SU-DHL-6 (cell line): ENCODE data around the gene GBF1.
A peak's percentile ranks its signal among the peaks of the same experiment; 100 is the strongest.
"Not testable (repeated sequence)": the region's sequence is repeated elsewhere in the genome, so short reads cannot be mapped to it uniquely, and the experiment has no call there.

Experiments
- H2AFZ ChIP-seq: fragments of 200-600 bp; sonication (generic); 2 replicates; pipeline ENCODE4 v1.6.1; 2014; ENCODE audit warnings: low read depth, mild to moderate bottlenecking, moderate library complexity, mixed read lengths, antibody characterized with exemption, low read length; ENCODE audit not compliant: severe bottlenecking
- H3F3A ChIP-seq: fragments of 200-600 bp; shearing (Covaris generic); 2 replicates; pipeline ENCODE4 v1.6.0; 2016; ENCODE audit warnings: antibody characterized with exemption, mild to moderate bottlenecking; ENCODE audit not compliant: insufficient read depth
- H3K27ac ChIP-seq: fragments of 200-600 bp; sonication (generic); 2 replicates; pipeline ENCODE4 v1.5.1; 2016; ENCODE audit warnings: low read depth, mild to moderate bottlenecking, low read length, moderate library complexity, mixed read lengths
- H3K27me3 ChIP-seq: fragments of 200-600 bp; sonication (generic), shearing (Covaris generic); 2 replicates; pipeline ENCODE4 v1.6.0; 2014; ENCODE audit warnings: mild to moderate bottlenecking, low read length
- H3K36me3 ChIP-seq: fragments of 200-600 bp; sonication (generic); 2 replicates; pipeline ENCODE4 v1.6.1; 2014; ENCODE audit warnings: mild to moderate bottlenecking, low read length, mixed read lengths
- H3K4me2 ChIP-seq: fragments of 300-600, 200-600 bp; shearing (Covaris generic), sonication (generic); 2 replicates; pipeline ENCODE4 v1.6.0; 2014; ENCODE audit warnings: low read length, low read depth, mild to moderate bottlenecking; ENCODE audit not compliant: poor library complexity, severe bottlenecking
- H3K4me3 ChIP-seq: fragments of 200-600 bp; sonication (generic); 2 replicates; pipeline ENCODE4 v1.5.1; 2014; ENCODE audit warnings: antibody characterized with exemption, low read length, mild to moderate bottlenecking, mixed read lengths; ENCODE audit not compliant: insufficient read depth, poor library complexity, severe bottlenecking
- H3K79me2 ChIP-seq: fragments of 200-600 bp; sonication (generic); 2 replicates; pipeline ENCODE4 v1.6.1; 2014; ENCODE audit warnings: mild to moderate bottlenecking, low read length, moderate library complexity; ENCODE audit not compliant: insufficient read depth
- H3K9ac ChIP-seq: fragments of 200-600 bp; sonication (generic); 2 replicates; pipeline ENCODE4 v1.7.0; 2014; ENCODE audit warnings: mild to moderate bottlenecking, low read length
- H3K9me2 ChIP-seq: fragments of 200-600 bp; sonication (generic); replicated peaks from 2 replicates; pipeline ENCODE4 v1.6.1; 2014; ENCODE audit warnings: low read length; ENCODE audit not compliant: insufficient read depth
- H3K9me3 ChIP-seq: fragments of 200-600 bp; sonication (generic); 2 replicates; pipeline ENCODE4 v1.6.1; 2014; ENCODE audit warnings: low read length, mixed read lengths; ENCODE audit not compliant: insufficient read depth
- H4K20me1 ChIP-seq: fragments of 200-600 bp; sonication (generic); 2 replicates; pipeline ENCODE4 v1.6.1; 2014; ENCODE audit warnings: low read depth, mild to moderate bottlenecking, antibody characterized with exemption, low read length, moderate library complexity, mixed read lengths
- CTCF ChIP-seq: fragments of 200-600 bp; sonication (generic); IDR thresholded peaks from one replicate; pipeline ENCODE4 v1.5.1; 2017; ENCODE audit warnings: antibody characterized with exemption, mild to moderate bottlenecking, low read length, moderate library complexity; ENCODE audit not compliant: insufficient read depth, poor library complexity, severe bottlenecking
- EZH2phosphoT487 ChIP-seq: fragments of 200-600 bp; sonication (generic), shearing (Covaris generic); conservative IDR thresholded peaks from 2 replicates; pipeline ENCODE4 v1.6.1; 2018; ENCODE audit warnings: mild to moderate bottlenecking, antibody characterized with exemption, low read length, moderate library complexity, mixed read lengths

GBF1 gene

GRCh38 chr10:102243309-102243708 lies 2.0 kb upstream of the GBF1 start:
- TF ChIP-seq EZH2phosphoT487 (no peak), CTCF (no peak)
- Histone ChIP-seq H3K27me3 (no peaks in the 10 kb centered on the region), H3K36me3 (no peaks in the 10 kb centered on the region), H3K9me3 (no peaks in the 10 kb centered on the region), H3K27ac (no peak overlapping the region), H3K4me3 (no peak overlapping the region), H4K20me1 (peaks cover 13% of the 10 kb centered on the region; the same call in 1 of the 2 replicates), H2AFZ (no peak overlapping the region), H3K4me2 (no peak overlapping the region), H3F3A (no peaks in the 10 kb centered on the region), H3K9ac (no peak overlapping the region), H3K79me2 (peaks cover 29% of the 10 kb centered on the region), H3K9me2 (no peaks in the 10 kb centered on the region)

- H3K9ac ChIP-seq = peak overlapping the region; percentile 74
- H3K79me2 ChIP-seq = peaks cover 55% of the 10 kb centered on the region
- peak overlapping the region; percentile 81 for H3K4me2 ChIP-seq
- peak overlapping the region; percentile 79 for H3K4me3 ChIP-seq
- TF ChIP-seq CTCF (no peak), EZH2phosphoT487 (no peak)
- H3K9me2 ChIP-seq = no peaks in the 10 kb centered on the region
- H3K9me3 ChIP-seq = no peaks in the 10 kb centered on the region
- H3K27ac ChIP-seq = peak overlapping the region; percentile 25; the same call in 1 of the 2 replicates
- no peaks in the 10 kb centered on the region for H3F3A ChIP-seq
- H3K36me3 ChIP-seq = no peaks in the 10 kb centered on the region
- peaks cover 13% of the 10 kb centered on the region; the same call in 1 of the 2 replicates for H4K20me1 ChIP-seq
- H2AFZ ChIP-seq = no peak overlapping the region
- no peaks in the 10 kb centered on the region for H3K27me3 ChIP-seq
Measured at GRCh38 chr10:102245932-102246251, 560 bp downstream of the GBF1 start.

- Histone ChIP-seq H3K27ac (no peak overlapping the region), H3K9me3 (no peaks in the 10 kb centered on the region), H3K79me2 (peaks cover 58% of the 10 kb centered on the region), H3F3A (no peaks in the 10 kb centered on the region), H3K9me2 (no peaks in the 10 kb centered on the region), H2AFZ (no peak overlapping the region), H4K20me1 (peaks cover 13% of the 10 kb centered on the region; the same call in 1 of the 2 replicates), H3K36me3 (no peaks in the 10 kb centered on the region), H3K27me3 (no peaks in the 10 kb centered on the region), H3K4me2 (peak overlapping the region; percentile 81), H3K9ac (peak overlapping the region; percentile 74), H3K4me3 (peak overlapping the region; percentile 79)
- TF ChIP-seq EZH2phosphoT487 = no peak
- no peak for TF ChIP-seq CTCF
Measured at GRCh38 chr10:102246261-102246660, 929 bp downstream of the GBF1 start.

GRCh38 chr10:102247734-102248133 lies 2.4 kb downstream of the GBF1 start:
- TF ChIP-seq EZH2phosphoT487 = no peak
- no peak for TF ChIP-seq CTCF
- Histone ChIP-seq H3K27me3 (no peaks in the 10 kb centered on the region), H3K4me3 (no peak overlapping the region), H2AFZ (no peak overlapping the region), H3F3A (no peaks in the 10 kb centered on the region), H3K79me2 (peaks cover 72% of the 10 kb centered on the region), H3K27ac (no peak overlapping the region), H3K9me3 (no peaks in the 10 kb centered on the region), H4K20me1 (peaks cover 13% of the 10 kb centered on the region; the same call in 1 of the 2 replicates), H3K36me3 (no peaks in the 10 kb centered on the region), H3K4me2 (peak overlapping the region; percentile 81), H3K9ac (peak overlapping the region; percentile 2; the same call in 1 of the 2 replicates), H3K9me2 (no peaks in the 10 kb centered on the region)

- H3K9me2 ChIP-seq, H3K27ac ChIP-seq, H3K27me3 ChIP-seq, H3K9ac ChIP-seq, H3K36me3 ChIP-seq, H2AFZ ChIP-seq, H3K4me2 ChIP-seq, H3F3A ChIP-seq, H3K4me3 ChIP-seq, H4K20me1 ChIP-seq, H3K9me3 ChIP-seq: not testable (repeated sequence)
- H3K79me2 ChIP-seq = peaks cover 98% of the 10 kb centered on the region
Measured at GRCh38 chr10:102252508-102252907, 7.2 kb downstream of the GBF1 start.
